CD4-positive, alpha-beta T cell treated with Interleukin-6 for 4 hours (primary cell): ENCODE data around the gene UCK1.
A peak's percentile ranks its signal among the peaks of the same experiment; 100 is the strongest.

Experiments
- DNase-seq: peaks from one replicate; pipeline ENCODE4 v3.0.0-alpha.2; 2020; ENCODE audit warnings: mixed read lengths

UCK1 gene

DNA sequence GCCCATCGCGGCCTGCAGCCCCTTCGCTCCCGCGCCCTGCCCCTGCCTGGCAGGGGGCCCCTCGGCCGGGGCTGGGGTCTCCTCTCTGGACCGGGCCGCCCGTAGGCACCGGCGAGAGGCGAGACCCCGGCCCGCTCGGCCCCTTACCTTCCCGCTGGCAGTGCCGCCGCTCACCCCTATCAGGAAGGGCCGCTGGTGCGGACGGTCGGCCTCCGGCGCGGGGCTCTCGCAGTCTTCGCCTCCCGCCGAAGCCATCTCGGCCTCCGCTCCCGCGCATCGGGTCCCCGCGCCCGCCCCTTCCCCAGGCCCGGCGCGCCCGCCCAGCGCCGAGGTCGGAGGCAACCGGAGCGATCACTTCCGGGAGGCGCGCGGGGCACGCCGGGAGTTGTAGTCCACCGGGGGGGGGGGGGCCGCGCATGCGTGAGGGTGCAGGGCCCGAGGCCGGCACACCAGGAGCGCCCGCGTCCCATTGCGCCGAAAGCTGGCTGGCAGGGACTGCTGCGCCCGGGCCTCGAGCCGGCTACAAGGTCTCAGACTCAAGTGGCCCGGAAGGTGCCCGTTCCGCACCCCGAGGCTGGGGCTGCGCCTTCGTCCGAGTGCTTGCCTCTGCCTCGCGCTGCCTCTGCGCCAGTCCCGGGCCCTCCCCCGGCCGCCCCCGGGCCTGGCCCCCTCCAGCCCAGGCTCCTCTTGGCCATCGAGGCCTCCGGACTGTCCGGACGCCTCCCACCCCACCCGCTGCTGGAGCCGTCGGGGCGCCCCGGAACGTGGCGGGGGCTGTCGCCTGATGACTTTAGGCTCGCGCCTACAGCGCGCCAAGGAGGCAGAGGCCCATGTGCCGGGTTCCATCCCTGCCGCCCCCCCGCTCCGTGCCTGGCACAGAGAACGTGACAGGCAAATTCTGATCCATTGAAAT, at the start of gene UCK1:
Gene UCK1, minus strand, starts transcription at position 344 of the 913 bp plus-strand sequence. Its CDS starts 89 bp downstream, at position 255.
- peak; percentile 90 for DNase-seq

DNA sequence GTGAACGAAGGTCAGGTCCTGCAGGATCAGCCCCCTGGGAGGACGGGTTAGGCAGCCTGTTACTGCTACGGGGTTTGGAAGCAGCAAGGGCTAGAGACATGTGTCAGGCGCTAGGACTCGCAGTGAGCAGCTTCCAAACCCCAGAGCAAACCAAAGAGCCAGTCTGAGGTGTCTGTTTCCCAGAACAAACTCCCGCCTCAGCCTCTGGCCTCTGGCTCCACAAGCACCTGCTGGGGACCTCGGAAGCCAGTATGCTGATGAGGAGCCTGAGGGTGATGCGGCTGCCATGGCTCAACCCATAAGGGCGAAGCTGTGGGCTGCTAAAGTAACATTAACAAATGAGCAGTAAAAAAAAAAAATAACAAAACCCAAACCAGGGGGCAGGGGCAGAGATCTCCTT, 49.3 kb upstream of the UCK1 start:
- DNase-seq: no peak

DNA sequence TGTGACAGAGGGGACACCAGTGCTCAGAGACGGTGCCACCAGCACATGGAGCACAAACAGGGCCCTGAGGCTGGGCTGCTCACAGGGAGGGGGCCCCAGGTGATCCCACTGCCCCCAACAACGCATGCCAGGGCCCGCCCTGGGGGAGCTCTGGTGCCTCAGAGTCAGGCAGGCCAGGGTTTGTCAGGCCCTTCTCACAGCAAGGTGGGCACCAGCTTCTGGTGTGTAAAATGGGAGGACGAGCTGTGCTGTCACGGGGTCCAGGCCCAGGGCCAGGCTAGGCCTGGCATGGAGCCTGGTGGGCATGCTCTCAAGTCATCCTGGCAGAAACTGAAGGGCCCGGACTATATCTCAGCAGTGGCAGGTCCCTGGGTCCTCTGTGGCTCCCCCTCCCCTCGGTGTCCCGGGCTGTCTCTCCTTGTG, 48.7 kb upstream of the UCK1 start:
- no peak for DNase-seq

DNA sequence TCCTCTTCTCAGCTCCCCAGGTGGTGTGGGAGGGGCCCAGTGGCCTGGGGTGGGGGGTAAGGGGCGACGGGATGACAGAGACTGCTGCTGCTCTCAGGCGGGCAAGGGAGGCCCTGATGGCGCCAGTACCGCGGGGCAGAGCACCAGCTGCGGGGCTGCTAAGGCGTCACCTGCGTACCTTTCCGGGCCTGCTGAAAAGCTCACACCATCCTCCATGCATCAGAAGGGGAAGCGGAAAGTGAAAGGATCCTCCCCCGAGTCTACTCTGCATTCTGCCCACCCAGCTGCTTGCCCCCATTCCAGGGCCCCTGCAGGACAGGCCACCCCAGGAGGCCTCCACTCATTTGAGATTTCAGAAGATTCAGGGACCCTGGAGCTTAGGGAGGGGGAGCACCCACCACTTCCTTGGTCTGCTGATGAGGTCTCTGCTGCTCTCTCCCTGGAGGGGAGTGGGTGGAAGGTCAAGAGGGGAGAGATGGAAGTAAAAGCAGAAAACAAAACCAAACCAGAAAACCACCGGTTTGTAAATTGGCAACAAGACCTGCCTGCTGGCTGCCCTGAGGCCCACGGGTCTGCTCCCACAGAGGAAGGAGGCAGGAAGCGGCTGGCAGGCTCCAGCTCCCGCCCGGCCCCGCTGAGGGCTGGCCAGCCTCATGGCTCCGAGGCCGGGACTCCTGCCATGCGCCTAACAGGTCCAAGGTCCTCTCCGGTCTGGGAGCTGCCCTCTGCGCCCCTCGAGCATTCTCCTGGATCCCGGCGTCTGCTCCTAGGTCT, 47.9 kb upstream of the UCK1 start:
- peak; percentile 71 for DNase-seq

DNA sequence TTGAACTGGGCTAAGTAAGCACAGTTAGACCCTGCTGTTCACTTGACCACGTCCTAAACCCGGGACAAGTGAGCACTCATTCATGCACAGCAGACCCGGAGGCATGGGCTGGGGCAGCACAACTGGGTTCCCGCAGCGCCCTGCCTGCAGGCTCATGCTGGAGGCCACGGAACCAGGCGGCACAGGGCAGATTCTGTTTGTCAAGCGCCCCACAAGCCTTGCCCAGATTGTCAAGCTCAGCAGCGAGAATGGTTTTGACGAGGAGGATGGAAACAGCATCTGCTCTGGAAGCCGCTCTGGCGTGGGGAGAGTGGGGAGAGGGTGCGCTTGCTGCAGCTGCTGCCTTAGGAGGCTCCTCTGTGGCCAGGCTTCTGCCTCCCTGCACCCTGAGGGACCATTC, 47.0 kb upstream of the UCK1 start:
- no peak for DNase-seq

DNA sequence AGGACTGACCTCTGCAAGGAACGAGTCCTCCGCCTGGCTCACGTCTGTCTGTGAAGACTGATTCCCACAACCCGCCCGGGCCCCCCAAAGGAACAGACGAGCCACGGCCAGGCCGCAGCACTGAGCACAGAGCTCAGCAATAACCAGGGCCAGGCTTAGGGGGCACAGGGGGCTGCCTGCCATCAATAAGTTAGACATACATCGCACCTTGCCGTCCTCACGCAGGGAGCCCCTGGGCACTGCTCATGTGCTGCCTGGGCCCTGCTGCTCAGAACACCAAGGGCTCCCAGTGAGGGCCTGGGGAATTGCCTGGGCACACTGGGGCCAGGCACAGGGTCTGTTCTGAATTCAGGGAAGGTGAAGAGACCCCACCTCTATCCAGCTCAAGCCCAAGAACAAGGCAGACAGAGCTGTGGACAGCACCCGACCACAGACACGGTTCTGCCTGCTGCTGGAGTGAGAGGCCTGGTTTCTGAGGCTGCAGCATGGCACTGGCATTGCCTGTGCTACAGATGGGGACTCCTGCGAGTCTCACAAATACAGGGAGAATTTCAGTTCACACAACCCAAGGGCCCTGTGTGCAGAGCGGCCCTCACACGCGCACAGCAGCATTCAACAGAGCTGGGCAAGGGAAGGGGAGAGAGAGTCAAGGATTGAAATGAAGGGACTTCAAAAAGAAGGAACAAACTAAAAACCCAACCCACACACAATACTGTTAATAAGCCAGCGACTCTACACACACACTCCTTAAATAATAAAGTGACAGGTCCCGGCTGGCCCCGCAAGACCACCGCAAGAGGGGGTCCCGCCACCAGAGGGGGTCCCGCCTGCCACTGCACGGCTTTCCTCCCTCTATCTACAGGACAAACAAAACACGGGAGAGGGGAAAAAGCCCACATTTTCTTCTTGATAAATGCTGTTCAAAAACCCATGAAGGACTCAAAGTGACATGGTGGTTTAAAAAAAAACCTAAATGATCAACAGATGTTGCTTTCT, 46.2 kb upstream of the UCK1 start:
- no peak for DNase-seq

DNA sequence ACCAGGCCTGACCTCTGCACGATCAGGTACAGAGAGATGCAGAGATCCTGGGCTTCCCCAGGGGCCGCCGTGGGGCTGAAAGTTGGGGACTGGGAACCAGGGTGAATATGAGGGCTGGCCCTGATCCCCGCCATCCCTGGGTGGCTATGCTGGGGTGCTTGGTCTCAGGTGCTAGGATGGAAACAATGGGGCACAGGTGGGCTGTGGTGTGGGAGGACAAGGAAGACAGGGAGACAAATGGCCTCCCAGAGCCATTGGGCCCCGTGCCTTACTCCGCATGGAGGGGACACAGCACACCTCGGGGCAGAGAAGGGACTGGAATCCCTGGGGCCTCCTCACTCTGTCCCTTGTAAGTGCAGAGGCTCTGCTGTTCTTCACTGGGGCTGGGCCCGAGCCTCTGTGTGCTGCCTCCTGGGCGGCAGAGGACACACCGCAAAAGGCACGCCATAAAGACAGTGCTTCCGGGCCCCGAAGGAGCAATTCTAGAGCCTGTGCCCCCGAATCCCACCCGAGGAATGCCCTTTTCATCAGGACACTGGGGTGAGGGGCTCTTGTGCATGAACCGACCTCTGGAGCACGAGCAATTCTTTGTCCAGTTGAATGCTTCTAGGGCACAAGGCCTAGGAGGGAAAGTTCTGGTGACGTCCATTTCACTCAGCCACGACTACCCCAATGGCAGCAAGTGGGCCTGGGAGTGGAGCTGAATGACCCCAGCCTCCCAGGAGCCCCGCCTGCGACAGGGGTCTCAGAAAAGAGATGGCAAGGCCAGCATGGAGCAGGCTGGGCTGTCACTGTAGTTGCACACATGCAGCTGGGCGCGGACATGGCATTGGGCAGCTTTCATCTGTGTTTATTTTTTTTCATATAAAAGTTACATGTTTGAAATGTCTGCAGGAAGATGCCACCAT, 45.1 kb upstream of the UCK1 start:
- no peak for DNase-seq

DNA sequence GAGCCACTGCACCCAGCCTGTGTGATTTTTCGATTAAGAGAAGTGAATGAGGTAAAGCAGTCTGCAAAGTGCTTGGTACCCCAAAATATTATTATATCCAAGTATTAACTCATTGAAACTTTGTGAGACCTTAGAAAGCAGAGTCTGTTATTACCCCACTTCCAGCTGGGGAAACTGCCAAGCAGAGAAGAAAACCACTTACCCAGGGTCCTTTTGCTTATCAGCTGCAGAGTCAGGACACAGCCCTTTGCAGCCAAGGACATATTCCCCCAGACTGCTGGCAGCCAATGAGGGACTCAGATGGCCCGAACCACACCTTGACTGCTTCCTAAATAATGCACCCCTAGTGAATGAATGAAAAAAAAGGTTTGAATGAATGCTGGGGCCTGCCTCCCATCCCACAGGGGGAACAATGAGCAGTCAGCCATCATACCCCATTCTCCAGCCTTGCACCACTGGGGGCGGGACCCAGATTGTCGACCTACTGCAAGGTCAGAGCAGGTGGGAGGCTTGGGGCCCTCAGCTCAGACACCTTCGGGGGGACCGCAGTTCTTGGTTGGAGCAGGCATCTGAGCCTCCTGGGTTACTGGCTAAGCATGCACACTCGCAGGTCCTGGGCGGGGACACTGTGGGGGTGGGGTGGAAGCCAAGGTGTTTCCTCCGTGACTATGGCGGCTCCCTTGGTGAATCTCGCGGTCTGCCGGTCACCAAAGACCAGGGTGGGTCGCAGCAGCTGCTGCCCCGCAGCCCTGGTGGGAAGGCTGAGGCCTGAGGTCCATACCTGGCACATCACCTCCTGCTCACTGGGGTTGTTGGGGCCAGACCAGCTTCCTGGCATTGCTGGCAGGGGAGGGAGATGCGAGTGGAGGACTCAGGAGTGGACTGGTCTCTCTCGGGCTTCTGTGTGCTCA, 43.9 kb upstream of the UCK1 start:
- DNase-seq: no peak

DNA sequence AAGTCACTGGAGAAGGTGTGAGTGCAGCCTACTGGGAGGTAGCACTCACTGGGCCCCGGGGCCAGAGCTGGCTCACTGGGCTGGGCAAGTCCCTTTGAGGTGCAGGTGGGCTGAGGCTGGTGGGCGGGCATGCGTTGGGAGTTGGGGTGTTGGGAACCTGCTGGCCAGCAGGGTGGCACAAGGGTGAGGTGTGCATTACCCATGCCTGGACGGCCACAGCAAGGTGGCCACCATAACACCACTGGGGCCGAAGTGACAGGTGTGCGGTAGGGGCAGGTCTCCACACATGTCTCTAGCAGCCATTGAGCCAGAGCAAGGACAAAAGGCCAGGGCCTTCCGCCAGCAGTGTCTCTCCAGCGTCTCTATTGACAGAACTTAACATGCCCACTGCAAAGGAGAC, 36.8 kb upstream of the UCK1 start:
- DNase-seq: no peak

DNA sequence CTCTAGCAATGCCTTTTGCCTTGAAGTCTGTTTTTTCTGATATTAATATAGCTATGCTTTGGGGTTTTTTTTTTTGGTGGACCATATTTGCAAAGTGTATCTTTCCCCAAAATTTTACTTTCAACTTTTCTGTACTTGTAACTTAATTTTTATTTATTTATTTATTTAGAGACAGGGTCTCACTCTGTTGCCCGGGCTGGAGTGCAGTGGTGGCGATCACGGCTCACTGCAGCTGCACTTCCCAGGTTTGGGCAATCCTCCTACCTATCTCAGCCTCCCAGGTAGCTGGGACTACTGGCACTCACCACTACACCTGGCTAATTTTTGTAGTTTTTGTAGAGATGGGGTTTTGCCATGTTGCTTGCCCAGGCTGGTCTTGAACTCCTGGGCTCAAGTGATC, 35.1 kb upstream of the UCK1 start:
- DNase-seq: no peak

DNA sequence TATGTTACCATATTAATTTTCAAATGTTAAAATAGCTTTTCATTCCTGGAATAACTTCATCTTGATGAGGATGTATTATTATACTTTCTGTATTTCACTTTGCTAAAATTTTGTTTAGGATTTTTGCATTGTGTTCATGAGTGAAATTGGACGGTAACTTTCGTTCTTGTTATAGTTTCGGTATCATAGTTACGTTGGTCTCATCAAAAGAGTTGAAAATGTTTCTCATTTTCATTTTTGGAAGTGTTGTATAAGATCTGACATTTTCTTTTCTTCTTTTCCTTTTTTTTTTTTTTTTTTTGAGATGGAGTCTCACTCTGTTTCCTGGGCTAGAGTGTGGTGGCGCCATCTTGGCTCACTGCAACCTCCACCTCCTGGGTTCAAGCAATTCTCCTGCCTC, 34.3 kb upstream of the UCK1 start:
- DNase-seq: no peak

DNA sequence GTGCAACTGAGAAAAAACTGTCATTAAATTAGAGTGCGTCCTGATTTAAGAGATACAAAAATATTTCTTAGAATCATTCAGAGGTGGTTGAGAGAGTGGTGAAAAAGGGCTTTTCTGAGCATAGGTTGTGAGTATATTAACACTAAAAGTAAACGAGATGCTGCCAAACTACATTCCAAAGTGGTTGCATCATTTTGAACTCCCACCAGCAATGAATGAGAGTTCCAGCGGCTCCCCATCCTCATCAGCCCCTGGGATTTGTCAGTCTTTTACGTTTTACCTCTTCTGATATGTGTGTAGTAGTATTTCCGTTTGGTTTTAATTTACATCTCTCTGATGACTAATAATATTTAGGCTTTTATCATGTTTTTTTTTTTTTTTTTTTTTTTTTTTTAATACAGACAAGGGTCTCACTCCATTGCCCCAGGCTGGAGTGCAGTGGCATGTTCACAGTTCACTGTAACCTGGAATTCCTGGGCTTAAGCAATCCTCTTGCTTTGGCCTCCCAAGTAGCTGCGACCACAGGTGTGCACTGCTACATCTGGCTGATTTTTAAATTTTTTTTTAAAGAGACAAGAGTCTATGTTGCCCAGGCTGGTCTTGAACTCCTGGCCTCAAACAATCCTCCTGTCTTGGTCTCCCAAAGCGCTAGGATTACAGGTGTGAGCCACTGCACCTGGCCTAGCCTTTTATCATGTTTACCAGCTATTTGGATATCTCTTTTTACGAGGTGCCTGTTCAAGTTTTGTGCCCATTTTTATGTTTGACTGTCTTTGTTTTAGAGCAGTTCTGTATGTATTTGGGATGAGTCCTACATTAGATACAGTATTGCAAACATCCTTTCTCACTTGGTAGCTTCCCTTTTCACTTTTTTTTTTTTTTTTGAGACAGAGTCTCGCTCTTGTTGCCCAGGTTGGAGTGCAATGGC, 31.2 kb upstream of the UCK1 start:
- no peak for DNase-seq

DNA sequence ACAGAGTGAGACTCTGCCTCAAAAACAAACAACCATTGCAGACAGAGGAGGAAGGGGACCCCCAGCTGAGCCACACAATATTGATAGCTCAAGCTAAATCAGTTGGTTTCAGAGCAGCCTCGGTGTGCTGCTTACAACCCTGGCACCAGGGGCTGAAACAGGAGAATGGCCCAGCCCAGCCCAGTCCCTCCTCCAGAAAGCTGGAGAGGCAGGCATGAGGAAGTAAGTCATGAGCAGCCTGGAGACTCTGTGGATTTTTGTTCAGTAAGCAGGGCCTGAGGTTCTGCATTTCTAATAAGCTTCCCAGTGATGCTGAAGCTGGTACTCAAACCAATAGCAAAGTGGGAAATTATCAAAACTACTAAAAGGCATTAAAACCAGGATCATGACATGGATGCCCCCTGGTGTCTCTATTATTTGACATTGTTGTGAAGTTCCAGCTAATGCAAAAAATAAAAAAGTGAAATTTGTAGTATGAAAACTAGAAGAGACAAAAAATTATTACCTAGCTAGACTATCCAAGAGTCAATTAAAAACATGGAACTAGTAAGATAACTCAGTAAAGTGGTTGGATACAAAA, 28.4 kb upstream of the UCK1 start:
- DNase-seq: no peak

DNA sequence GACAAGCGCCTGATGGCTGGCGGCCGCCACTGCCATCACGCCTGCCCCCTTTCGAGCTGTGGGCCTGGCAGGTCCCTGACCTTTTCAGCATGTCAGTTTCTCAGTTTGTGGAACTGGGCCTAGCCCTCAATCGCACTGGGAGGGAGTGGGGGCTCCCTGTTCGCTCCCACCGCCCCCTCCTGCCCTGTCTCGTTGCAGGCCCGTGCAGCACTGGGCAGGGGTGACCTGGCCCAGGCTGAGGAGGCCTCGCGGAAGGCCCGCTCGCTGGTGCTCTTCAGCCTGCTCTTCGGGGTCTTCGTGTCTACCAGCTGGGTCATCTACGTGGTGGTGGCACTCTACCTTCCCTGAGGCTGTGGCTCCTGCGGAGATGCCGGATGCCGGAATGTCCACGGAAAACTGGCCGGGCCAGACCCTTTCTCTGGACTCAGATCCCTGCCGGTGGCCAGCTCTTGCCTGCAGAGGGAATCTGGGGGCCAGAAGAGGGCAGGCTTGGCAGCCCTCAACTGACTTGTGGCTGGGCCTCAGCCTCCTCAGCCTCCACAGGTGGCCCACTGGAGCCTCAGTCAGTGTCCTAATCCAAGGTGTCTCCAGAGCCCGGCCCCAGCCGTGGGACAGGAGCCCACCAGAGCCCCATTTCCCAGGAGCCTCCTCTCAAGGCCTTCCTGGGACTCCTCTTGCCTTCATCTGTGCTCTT, 26.9 kb upstream of the UCK1 start:
- no peak for DNase-seq

DNA sequence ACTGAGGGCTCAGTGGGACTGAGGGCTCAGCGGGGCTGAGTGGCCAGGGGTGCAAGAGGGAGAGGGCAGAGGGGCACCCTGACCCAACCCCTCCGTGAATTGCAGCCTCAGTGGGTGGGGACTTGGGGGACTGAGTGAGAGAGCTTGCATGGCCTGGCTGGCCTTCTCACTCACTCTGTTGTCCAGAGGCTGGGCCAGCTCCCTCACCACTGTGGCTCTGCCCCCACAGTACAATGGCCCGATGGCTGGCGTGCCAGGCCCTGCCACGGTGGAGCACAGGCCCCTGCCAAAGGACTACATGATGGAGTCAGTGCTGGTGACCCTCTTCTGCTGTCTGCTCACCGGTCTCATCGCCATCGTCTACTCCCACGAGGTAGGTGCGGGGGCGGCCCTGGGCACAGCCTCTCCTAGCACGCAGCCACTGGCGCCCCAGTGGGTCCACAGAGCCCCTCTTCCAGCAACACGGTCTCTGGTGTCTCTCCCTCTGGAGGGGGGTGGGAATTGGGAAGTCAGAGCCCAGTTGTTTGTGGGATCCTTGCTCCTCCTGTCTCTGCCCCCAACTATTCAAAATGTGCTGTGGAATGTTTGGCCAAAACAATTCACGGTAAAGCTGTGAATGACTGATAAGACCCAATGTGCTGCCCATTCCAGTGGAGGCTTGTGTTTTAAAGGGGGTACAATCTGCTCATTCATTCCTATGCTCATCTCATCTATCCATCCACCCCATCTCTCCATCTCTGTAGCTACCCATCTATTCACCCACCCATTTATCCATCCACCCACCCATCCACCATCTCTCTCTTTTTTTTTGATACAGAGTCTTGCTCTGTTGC, 25.0 kb upstream of the UCK1 start:
- no peak for DNase-seq

DNA sequence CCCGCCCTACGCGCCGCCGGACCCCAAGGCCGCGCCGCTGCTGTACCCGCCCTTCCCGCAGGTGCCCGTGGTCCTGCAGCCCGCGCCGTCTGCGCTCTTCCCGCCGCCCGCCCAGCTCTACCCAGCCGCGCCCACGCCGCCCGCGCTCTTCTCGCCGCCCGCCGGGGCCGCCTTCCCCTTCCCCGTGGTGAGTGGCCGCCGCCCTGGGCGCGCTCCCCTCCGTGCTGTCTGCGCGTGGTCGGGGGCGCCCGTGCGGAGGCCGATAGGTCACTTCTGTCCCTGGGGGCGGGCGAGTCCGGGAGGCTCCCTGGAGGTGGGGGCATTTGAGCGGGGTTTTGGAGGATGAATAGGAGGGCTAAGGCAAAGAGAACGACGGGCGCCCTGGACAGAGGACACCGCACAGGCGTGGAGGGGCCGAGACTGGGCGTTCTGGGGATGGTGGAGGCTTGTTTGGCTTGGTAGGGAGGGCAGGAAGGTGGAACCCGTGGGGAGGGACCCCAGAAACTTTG, 23.8 kb upstream of the UCK1 start:
- no peak for DNase-seq
